Lung (tissue), 12 donors: ENCODE measurements around the gene TLE3. TPM values are rescaled to one million over a fixed set of nuclear protein-coding genes. Genes with fewer than 3 reads are reported as not detected.

Experiments
- ATAC-seq: fragments of 200-7000 bp; cut with Tn5 transposase; one replicate; pipeline ENCODE4 v1.9.1; 2020; ENCODE audit warnings: moderate number of reproducible peaks; ENCODE audit not compliant: insufficient read depth, low FRiP score
- DNase-seq, 3 donors: peaks; one replicate each; pipeline ENCODE4 v3.0.0-alpha.2; 2013 to 2017
- H3K27ac ChIP-seq, 2 donors: one replicate each; pipeline ENCODE4 v1.5.1; 2013; ENCODE audit warnings: mild to moderate bottlenecking in 2 of 2, moderate library complexity in 2 of 2, control low read depth in 1 of 2, inconsistent platforms in 1 of 2, low read depth in 1 of 2, low read length in 1 of 2
- H3K27me3 ChIP-seq, 3 donors: one replicate each; pipeline ENCODE4 v1.5.1; 2013; ENCODE audit warnings: low read length in 2 of 3; ENCODE audit not compliant: control insufficient read depth in 3 of 3, insufficient read depth in 3 of 3
- H3K36me3 ChIP-seq, 4 donors: one replicate each; pipeline ENCODE4 v1.5.1; 2013; ENCODE audit warnings: low read length in 4 of 4, mild to moderate bottlenecking in 1 of 4, moderate library complexity in 1 of 4; ENCODE audit not compliant: control insufficient read depth in 4 of 4, insufficient read depth in 4 of 4
- H3K4me1 ChIP-seq, 5 donors: one replicate each; pipeline ENCODE4 v1.5.1; 2013; ENCODE audit warnings: low read length in 5 of 5, mild to moderate bottlenecking in 2 of 5, moderate library complexity in 1 of 5; ENCODE audit not compliant: control insufficient read depth in 5 of 5, insufficient read depth in 5 of 5
- H3K4me3 ChIP-seq: one replicate; pipeline ENCODE4 v1.5.1; 2013; ENCODE audit warnings: mild to moderate bottlenecking, control low read depth, moderate library complexity
- H3K9ac ChIP-seq, 2 donors: one replicate each; pipeline ENCODE4 v1.5.1; 2013; ENCODE audit warnings: low read length in 2 of 2, control low read depth in 1 of 2; ENCODE audit not compliant: insufficient read depth in 1 of 2
- H3K9me3 ChIP-seq, 4 donors: one replicate each; pipeline ENCODE4 v1.5.1; 2013; ENCODE audit warnings: low read length in 3 of 4, mild to moderate bottlenecking in 1 of 4, moderate library complexity in 1 of 4; ENCODE audit not compliant: control insufficient read depth in 4 of 4, insufficient read depth in 3 of 4
- WGBS, 2 donors: extraction: QIAGEN DNeasy Blood & Tissue Kit; methylation state at CpG; one replicate each; pipeline ENCODE4 v1.1.7; 2013; 5-methylcytosine and 5-hydroxymethylcytosine counted together
- polyA plus RNA-seq, 2 donors: library from polyadenylated mRNA; stranded (reverse); fragments of 200-250 nt; gene quantifications; one replicate each; pipeline ENCODE4 v1.2.1, GENCODE V29; 2013
- total RNA-seq, 2 donors: library from RNA; depleted of rRNA in 1 of 2; stranded (reverse); fragments of >200 nt in 1 of 2; gene quantifications; one replicate each; pipeline ENCODE4 v1.2.1, GENCODE V29; 2014 to 2021
- TF ChIP-seq, protein P1 (sequence below): IDR thresholded peaks from 2 replicates; pipeline ENCODE4 v1.5.1; 2012; ENCODE audit warnings: mild to moderate bottlenecking; ENCODE audit errors: control extremely low read depth, extremely low read depth
- donor health status: control.
- donor health status: control.
- donor health status: Bipolar disorder and iron deficiency.
- donor health status: healthy.
- donor health status: DM: yes; HTN: yes; CAD: no.

The TLE3 gene
- total and polyA plus RNA-seq, 4 donors: 22.7 to 77.3 (median 73.3) TPM

DNA sequence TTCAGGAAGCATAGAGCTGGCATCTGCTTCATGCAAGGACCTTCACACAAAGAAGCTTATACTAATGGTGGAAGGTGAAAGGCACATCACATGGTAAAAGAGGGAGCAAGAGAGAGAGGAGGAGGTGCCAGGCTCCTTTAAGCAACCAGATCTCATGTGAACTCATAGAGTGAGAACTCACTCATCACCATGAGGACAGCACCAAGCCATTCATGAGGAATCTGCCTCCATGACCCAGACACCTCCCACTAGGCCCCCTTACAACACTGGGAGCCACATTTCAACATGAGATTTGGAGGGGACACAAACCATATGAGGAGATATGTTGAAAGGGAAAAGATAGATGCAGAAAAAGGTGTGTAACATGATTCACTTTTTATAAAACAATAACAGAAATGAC is 48.4 kb upstream of the TLE3 start:
- Histone ChIP-seq H3K9ac (no peak overlapping the region), H3K9me3 (no peaks in the 10 kb centered on the region), H3K4me1 (peaks cover 3 to 28% (median 5%) of the 10 kb centered on the region in 5 donors), H3K4me3 (no peak overlapping the region), H3K27ac (no peak overlapping the region), H3K36me3 (no peaks in the 10 kb centered on the region), H3K27me3 (no peaks in the 10 kb centered on the region)
- ATAC-seq: no peak
- TF ChIP-seq, protein P1, sequence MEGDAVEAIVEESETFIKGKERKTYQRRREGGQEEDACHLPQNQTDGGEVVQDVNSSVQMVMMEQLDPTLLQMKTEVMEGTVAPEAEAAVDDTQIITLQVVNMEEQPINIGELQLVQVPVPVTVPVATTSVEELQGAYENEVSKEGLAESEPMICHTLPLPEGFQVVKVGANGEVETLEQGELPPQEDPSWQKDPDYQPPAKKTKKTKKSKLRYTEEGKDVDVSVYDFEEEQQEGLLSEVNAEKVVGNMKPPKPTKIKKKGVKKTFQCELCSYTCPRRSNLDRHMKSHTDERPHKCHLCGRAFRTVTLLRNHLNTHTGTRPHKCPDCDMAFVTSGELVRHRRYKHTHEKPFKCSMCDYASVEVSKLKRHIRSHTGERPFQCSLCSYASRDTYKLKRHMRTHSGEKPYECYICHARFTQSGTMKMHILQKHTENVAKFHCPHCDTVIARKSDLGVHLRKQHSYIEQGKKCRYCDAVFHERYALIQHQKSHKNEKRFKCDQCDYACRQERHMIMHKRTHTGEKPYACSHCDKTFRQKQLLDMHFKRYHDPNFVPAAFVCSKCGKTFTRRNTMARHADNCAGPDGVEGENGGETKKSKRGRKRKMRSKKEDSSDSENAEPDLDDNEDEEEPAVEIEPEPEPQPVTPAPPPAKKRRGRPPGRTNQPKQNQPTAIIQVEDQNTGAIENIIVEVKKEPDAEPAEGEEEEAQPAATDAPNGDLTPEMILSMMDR: no peak
- DNase-seq: no peak

DNA sequence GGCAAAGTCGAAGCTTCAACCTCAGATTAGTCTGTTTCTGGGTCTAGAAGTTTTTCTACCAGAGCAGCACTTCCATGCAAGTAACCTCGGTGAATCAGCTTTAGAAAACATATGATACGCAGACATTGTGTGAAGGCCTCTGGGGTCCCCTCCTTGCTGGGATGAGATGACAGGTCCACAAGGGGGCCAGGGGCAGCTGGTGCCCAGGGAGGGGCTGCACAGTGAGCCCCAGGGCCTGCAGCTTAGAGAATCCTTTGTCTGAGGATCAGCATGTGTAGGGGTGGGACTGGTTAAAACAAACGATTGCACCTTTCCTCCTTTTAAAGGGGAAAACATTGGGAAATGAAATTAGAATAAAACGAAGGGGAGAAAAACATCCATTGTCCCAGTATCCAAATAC is 47.5 kb upstream of the TLE3 start:
- no peak overlapping the region for H3K27ac ChIP-seq
- H3K4me3 ChIP-seq: no peak overlapping the region
- H3K36me3 ChIP-seq: no peaks in the 10 kb centered on the region
- WGBS, 2 donors: 78 to 83% methylated on average over 5 of the region's 5 CpGs
- DNase-seq (no peak), ATAC-seq (no peak)
- no peaks in the 10 kb centered on the region for H3K9me3 ChIP-seq
- no peak overlapping the region for H3K9ac ChIP-seq
- peaks cover 4 to 37% (median 5%) of the 10 kb centered on the region in 5 donors for H3K4me1 ChIP-seq
- TF ChIP-seq, protein P1: no peak
- H3K27me3 ChIP-seq: no peaks in the 10 kb centered on the region

DNA sequence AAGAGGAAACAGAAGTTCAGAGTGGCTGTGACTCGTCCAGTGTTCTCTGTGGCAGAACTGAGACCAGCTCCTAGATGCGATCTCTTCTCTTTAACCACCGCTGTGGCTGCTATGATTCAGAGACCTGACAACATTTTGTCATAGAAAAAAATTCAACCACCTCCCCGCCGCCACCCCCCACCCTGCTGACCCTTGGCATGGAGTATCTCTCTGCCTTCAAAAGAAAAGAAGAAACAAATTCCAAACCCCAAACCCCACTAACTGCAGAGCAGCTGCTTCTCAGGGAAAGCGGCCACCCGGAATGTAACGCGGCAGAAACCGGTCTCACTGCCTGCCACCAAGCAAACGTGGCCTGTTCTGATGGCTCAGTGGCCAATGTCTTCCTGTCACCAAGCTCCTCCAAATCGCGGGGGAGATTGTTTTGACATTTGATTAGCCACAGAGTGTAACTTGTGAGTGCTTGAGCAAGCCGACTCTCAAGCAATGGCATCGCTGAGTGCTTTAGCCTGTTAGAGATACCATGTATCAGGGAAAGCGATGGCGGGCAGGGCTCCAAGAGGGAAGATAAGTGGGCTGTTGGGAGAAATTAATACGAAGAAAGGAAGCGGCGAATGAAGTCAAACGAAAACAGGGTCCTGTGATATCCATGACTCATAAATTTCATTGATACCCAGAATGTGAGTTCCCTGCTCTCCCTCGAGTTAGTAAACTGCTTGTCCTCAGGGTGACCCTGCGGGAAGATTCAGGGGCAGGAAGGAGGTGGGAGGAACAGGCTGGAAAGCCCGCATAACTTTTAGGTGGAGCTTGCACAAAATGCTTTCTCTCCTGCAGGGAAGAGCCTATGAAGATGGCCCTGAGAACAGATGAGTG is 44.8 kb upstream of the TLE3 start:
- Histone ChIP-seq H3K9ac (no peak overlapping the region), H3K36me3 (no peaks in the 10 kb centered on the region), H3K4me3 (no peak overlapping the region), H3K27ac (peak overlapping the region in 1 of 2 donors; percentile 46), H3K4me1 (peaks cover 4 to 42% (median 16%) of the 10 kb centered on the region in 5 donors), H3K9me3 (no peaks in the 10 kb centered on the region), H3K27me3 (no peaks in the 10 kb centered on the region)
- peak; percentile 86 to 92 (median 91) for DNase-seq
- ATAC-seq: peak; percentile 60
- WGBS, 2 donors: 27 to 33% methylated on average over 24 of the region's 24 CpGs
- TF ChIP-seq, protein P1: no peak

DNA sequence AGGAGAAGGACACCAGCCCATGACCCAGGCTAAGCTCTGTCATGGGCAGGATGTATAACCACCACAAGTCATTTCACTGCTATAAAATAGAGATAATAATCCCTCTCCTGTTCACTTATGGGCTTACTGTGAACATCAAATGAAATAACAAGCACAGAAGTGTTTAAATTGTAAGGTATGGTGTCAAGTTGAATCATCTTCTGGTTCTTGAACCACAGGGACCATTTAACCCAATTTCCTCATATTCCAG is 44.3 kb upstream of the TLE3 start:
- no peaks in the 10 kb centered on the region for H3K36me3 ChIP-seq
- H3K4me1 ChIP-seq: peaks cover 4 to 42% (median 16%) of the 10 kb centered on the region in 5 donors
- H3K27me3 ChIP-seq: no peaks in the 10 kb centered on the region
- no peak overlapping the region for H3K27ac ChIP-seq
- H3K9me3 ChIP-seq: no peaks in the 10 kb centered on the region
- ATAC-seq: no peak
- no peak for DNase-seq
- no peak overlapping the region for H3K9ac ChIP-seq
- no peak overlapping the region for H3K4me3 ChIP-seq
- TF ChIP-seq, protein P1: no peak
